ENCODE measurements around the gene DCC. TPM values are rescaled to one million over a fixed set of nuclear protein-coding genes. Genes with fewer than 3 reads are reported as not detected.

Gene DCC
- total and polyA plus RNA-seq, 9 of the 15 experiments (the other 6 are each of a cell fraction or from before 2014, with no cell fraction given): not detected

Small RNA genes within 50 kb of the gene (microRNA-seq; reads per million reads assigned to microRNA genes)
- gene MIR4528 (ENCODE audit: borderline microRNAs expressed): not detected

Small RNA genes within 50 kb of the gene (small RNA-seq; reads per million reads assigned to genes)
- gene AC011155.1 (not detected), gene MIR4528 (not detected)

All from K562 (cell line).